Caco-2 (cell line): ENCODE measurements around the gene WDR48. TPM values are rescaled to one million over a fixed set of nuclear protein-coding genes. Genes with fewer than 3 reads are reported as not detected.

ENCODE experiments used
- BruUV-seq: library from RNA; stranded (reverse); fragments of 400-500 nt; replicated peaks from 2 replicates; lab custom pipeline; 2021; lab: Mats Ljungman, UMichigan
- CTCF ChIA-PET: fragments of 300-600 bp; sonication (Branson Sonifier 250); formaldehyde crosslinking; loops from one replicate; lab custom pipeline; 2022; ENCODE audit warnings: antibody characterized with exemption; lab: Charles Lee
- POLR2A ChIA-PET: fragments of 300-600 bp; sonication (Branson Sonifier 250); formaldehyde crosslinking; loops from one replicate; lab custom pipeline; 2022; ENCODE audit warnings: antibody characterized with exemption; lab: Charles Lee
- DNase-seq, 2 experiments: peaks; one replicate each; pipeline versions ENCODE4 v3.0.0 to v3.0.0-alpha.2; 2020 to 2022
- H3K27me3 ChIP-seq: replicated peaks from 2 replicates; pipeline ENCODE4 v1.6.0; 2011; ENCODE audit warnings: low read length; ENCODE audit not compliant: control insufficient read depth, insufficient read depth
- H3K36me3 ChIP-seq: 2 replicates; pipeline ENCODE4 v1.5.1; 2011; ENCODE audit warnings: low read length; ENCODE audit not compliant: control insufficient read depth, insufficient read depth
- H3K4me1 ChIP-seq: fragments of 250-450 bp; sonication (Bioruptor Pico); 2 replicates; pipeline ENCODE4 v1.5.1; 2020; ENCODE audit warnings: mild to moderate bottlenecking
- H3K4me3 ChIP-seq: 2 replicates; pipeline ENCODE4 v1.5.1; 2011; ENCODE audit warnings: low read depth, mild to moderate bottlenecking, control low read depth, low read length
- H3K9me3 ChIP-seq: fragments of 250-450 bp; sonication (Bioruptor Pico); 2 replicates; pipeline ENCODE4 v1.5.1; 2020; ENCODE audit warnings: mild to moderate bottlenecking, moderate library complexity
- H3K27ac Mint-ChIP-seq: one replicate; pipeline ENCODE4 v1.8.0; 2022; ENCODE audit warnings: mixed read lengths; ENCODE audit not compliant: unreplicated experiment
- H3K27me3 Mint-ChIP-seq: one replicate; pipeline ENCODE4 v1.8.0; 2022; ENCODE audit warnings: mixed read lengths; ENCODE audit not compliant: insufficient read depth, unreplicated experiment
- H3K36me3 Mint-ChIP-seq: one replicate; pipeline ENCODE4 v1.8.0; 2022; ENCODE audit warnings: mild to moderate bottlenecking, mixed read lengths; ENCODE audit not compliant: insufficient read depth, unreplicated experiment
- H3K4me1 Mint-ChIP-seq: one replicate; pipeline ENCODE4 v1.8.0; 2022; ENCODE audit warnings: low read depth, mixed read lengths; ENCODE audit not compliant: unreplicated experiment
- H3K4me3 Mint-ChIP-seq: one replicate; pipeline ENCODE4 v1.8.0; 2022; ENCODE audit warnings: mild to moderate bottlenecking, moderate library complexity, mixed read lengths; ENCODE audit not compliant: unreplicated experiment
- H3K9me3 Mint-ChIP-seq: one replicate; pipeline ENCODE4 v1.8.0; 2022; ENCODE audit warnings: mixed read lengths; ENCODE audit not compliant: unreplicated experiment
- intact Hi-C: fragments of 100-400 bp; cut with micrococcal nuclease; formaldehyde crosslinking; loops from one replicate; pipeline ENCODE4 v1.10.0; 2022; ENCODE audit not compliant: unreplicated experiment
- total RNA-seq: library from RNA; stranded (reverse); gene quantifications from 2 replicates; pipeline ENCODE4 v1.2.3, GENCODE V29; 2022
- TF ChIP-seq, protein P1 (sequence below), 2 experiments: fragments of 200-600 bp in 1 of 2; IDR thresholded peaks; 1 replicate in 1 of 2; 2 replicates in 1 of 2; pipeline versions ENCODE4 v1.5.1 to v1.8.0; 2011 to 2022; ENCODE audit warnings: antibody characterized with exemption in 1 of 2, control low read depth in 1 of 2, inconsistent platforms in 1 of 2, low read depth in 1 of 2, low read length in 1 of 2, mild to moderate bottlenecking in 1 of 2, moderate library complexity in 1 of 2; ENCODE audit not compliant: insufficient read depth in 1 of 2, severe bottlenecking in 1 of 2, unreplicated experiment in 1 of 2

WDR48 gene
- total RNA-seq, 1 experiment from 2014 or later: 27.6 TPM

DNA sequence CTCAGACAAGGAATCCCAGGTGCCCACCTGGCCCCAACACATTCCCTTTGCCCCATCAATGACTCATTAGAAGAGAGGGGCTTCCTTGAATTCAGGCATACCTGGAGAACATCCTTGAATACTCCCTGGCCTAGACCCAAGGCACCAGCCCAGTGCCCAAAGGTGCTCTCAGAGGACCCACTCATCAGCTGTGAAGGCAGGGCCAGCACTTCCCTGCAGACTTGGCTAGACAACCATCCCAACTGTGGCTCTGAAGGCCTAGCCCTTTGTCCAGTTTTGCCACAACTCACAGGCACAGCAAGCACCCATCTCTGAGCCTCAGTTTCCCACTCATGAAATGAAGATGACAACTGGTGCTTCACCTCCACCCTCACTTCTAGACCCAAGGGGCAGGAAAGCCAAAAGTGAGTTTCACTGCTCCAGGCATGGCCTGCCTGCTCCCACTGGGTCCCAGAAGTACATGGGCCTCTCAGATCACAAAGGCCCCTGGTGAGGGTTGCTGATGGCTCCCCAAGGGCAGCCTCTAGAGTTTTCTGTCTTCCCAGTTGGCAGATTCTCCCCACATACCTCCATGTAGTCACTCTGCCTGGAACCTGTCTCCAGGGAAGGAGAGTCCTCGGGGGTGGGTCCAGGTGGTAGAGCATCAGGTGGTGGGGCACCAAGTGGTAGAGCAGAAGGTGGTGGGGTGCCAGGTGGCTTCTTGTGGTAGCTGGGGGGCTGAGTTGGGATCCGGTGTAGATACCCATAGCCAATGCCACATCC lies 48.1 kb downstream of the WDR48 start:
- Mint-ChIP-seq H3K27me3 (no peaks in the 10 kb centered on the region), H3K4me1 (no peaks in the 10 kb centered on the region), H3K27ac (no peak overlapping the region), H3K36me3 (peaks cover 17% of the 10 kb centered on the region), H3K4me3 (no peak overlapping the region), H3K9me3 (no peaks in the 10 kb centered on the region)
- Histone ChIP-seq H3K9me3 (no peaks in the 10 kb centered on the region), H3K36me3 (peaks cover 5% of the 10 kb centered on the region), H3K27me3 (no peaks in the 10 kb centered on the region), H3K4me1 (no peaks in the 10 kb centered on the region), H3K4me3 (no peak overlapping the region)
- intact Hi-C loops: no loop called here
- no peak for DNase-seq
- TF ChIP-seq, protein P1, sequence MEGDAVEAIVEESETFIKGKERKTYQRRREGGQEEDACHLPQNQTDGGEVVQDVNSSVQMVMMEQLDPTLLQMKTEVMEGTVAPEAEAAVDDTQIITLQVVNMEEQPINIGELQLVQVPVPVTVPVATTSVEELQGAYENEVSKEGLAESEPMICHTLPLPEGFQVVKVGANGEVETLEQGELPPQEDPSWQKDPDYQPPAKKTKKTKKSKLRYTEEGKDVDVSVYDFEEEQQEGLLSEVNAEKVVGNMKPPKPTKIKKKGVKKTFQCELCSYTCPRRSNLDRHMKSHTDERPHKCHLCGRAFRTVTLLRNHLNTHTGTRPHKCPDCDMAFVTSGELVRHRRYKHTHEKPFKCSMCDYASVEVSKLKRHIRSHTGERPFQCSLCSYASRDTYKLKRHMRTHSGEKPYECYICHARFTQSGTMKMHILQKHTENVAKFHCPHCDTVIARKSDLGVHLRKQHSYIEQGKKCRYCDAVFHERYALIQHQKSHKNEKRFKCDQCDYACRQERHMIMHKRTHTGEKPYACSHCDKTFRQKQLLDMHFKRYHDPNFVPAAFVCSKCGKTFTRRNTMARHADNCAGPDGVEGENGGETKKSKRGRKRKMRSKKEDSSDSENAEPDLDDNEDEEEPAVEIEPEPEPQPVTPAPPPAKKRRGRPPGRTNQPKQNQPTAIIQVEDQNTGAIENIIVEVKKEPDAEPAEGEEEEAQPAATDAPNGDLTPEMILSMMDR (IDR thresholded peaks at IDR 0.05; ENCODE audit: insufficient read depth in 1 of 2, low read depth in 1 of 2, low read length in 1 of 2, severe bottlenecking in 1 of 2, unreplicated experiment in 1 of 2): no peak
- BruUV-seq: no TSS peak
- ChIA-PET CTCF (no interaction called here), POLR2A (no interaction called here)

DNA sequence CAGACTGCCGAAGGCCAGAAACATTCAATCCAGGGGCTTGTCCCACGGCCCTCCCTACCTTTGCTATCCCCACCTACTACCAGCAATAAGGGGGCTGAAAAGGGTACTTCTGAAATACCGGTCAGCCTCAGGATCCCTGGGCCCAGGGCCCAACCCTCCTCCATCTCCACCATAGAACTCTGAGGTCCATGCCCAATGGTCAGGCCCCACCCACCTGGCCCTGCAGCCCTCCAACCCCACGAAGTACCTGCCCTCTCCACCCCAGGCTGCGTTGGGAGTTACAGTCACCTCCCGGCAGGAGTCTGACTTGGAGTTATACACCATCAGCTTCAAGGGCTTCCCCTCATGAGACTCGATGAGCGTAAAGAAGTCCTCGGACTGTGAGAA lies 48.7 kb downstream of the WDR48 start:
- intact Hi-C loops: no loop called here
- Histone ChIP-seq H3K27me3 (no peaks in the 10 kb centered on the region), H3K9me3 (no peaks in the 10 kb centered on the region), H3K4me1 (no peaks in the 10 kb centered on the region), H3K4me3 (no peak overlapping the region), H3K36me3 (peaks cover 5% of the 10 kb centered on the region)
- H3K4me1 Mint-ChIP-seq: no peaks in the 10 kb centered on the region
- H3K9me3 Mint-ChIP-seq: no peaks in the 10 kb centered on the region
- no peaks in the 10 kb centered on the region for H3K27me3 Mint-ChIP-seq
- CTCF ChIA-PET: interaction anchor here (1.7 kb wide), 1 partner anchor 188 kb away, joined by 12 read pairs; no protein-coding TSS in a partner anchor
- H3K36me3 Mint-ChIP-seq: peaks cover 13% of the 10 kb centered on the region
- H3K4me3 Mint-ChIP-seq: no peak overlapping the region
- no peak for DNase-seq
- TF ChIP-seq, protein P1 (IDR thresholded peaks at IDR 0.05; ENCODE audit: insufficient read depth in 1 of 2, low read depth in 1 of 2, low read length in 1 of 2, severe bottlenecking in 1 of 2, unreplicated experiment in 1 of 2): no peak
- POLR2A ChIA-PET: no interaction called here
- no TSS peak for BruUV-seq
- H3K27ac Mint-ChIP-seq: no peak overlapping the region

DNA sequence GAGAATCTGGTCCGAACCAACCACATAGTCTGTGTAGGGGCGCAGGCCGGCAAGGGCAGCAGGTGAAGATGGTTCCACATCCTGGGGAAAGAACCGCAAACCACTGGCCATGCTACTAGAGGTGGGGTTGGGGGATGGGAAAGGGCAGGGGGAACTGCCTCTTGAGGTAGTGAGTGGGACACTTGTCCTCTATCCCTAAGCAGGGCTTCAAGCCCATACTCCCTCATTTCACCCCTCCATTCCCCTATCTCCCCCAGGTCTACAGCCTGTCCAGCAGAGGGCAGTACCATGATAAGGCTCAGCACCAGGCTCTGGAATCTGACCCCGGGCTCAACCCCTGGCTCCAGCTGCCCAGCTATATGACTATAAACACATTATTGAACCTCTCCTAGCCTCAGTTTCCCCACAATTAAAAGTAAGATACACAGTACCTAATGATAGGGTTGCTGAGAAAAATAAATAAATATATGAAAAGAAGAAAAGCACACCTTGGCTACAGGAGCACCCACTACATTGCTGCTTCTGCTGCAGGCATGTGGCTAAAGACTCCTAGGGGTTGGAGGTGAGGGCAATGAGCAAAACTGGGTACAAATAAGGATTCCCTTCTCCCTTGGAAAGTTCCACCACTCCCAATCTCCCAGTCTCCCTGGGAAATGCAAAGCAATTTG lies 49.3 kb downstream of the WDR48 start:
- no TSS peak for BruUV-seq
- Histone ChIP-seq H3K4me3 (no peak overlapping the region), H3K4me1 (peaks cover 6% of the 10 kb centered on the region; the same call in 1 of the 2 replicates), H3K36me3 (peaks cover 5% of the 10 kb centered on the region), H3K9me3 (no peaks in the 10 kb centered on the region), H3K27me3 (no peaks in the 10 kb centered on the region)
- no peaks in the 10 kb centered on the region for H3K27me3 Mint-ChIP-seq
- DNase-seq: peak in 1 of 2 experiments; percentile 42
- CTCF ChIA-PET: interaction anchor here (1.7 kb wide), 1 partner anchor 187 kb away, joined by 12 read pairs; no protein-coding TSS in a partner anchor
- intact Hi-C loops: loop anchor here (1.0 kb wide), 1 partner anchor 187 kb away; no protein-coding TSS in a partner anchor
- H3K4me1 Mint-ChIP-seq: peaks cover 5% of the 10 kb centered on the region
- POLR2A ChIA-PET: no interaction called here
- H3K4me3 Mint-ChIP-seq: no peak overlapping the region
- peaks cover 7% of the 10 kb centered on the region for H3K36me3 Mint-ChIP-seq
- H3K27ac Mint-ChIP-seq: no peak overlapping the region
- H3K9me3 Mint-ChIP-seq: no peaks in the 10 kb centered on the region
- TF ChIP-seq, protein P1 (IDR thresholded peaks at IDR 0.05; ENCODE audit: insufficient read depth in 1 of 2, low read depth in 1 of 2, low read length in 1 of 2, severe bottlenecking in 1 of 2, unreplicated experiment in 1 of 2): peak; percentile 68 to 69
